ENCODE measurements around the gene ADGRF1. TPM values are rescaled to one million over a fixed set of nuclear protein-coding genes. Genes with fewer than 3 reads are reported as not detected.

ADGRF1 gene
- total and polyA plus RNA-seq, 5 experiments from 2014 or later, result not detected

DNA sequence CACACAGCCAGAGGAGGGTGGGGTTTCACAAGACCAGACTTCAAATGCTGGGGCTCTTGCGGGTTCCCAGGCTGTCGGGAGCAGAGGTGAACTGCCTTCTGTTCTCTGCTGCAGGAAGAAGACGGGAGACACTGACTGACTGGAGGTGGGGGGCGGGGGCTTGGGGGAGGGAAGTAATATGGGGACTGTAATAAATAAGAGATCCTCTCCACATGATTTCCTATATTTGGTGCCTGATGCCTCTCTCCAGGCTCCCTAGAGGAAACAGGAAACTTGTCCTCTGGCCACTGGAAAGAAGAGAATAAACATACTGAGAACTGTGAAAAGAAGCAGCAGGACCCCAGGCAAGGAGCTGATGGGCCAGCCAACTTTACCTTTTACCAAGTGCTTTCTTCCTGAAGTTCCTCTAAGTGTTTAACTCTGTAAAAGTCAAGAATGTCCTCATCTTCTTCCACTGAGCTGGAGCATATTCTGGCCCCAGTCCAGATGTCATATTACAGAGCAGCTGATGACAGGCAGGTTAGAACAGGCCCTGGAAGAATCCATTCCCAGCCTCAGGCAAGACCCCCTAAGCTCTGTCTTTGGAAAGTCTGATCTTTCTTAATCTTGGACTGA is 87.2 kb downstream of the ADGRF1 start:
- H3K9me3 Mint-ChIP-seq, result no peaks in the 10 kb centered on the region
- H3K27me3 Mint-ChIP-seq, result peaks cover 3 to 31% (median 21%) of the 10 kb centered on the region in 5 donors
- H3K27ac Mint-ChIP-seq, result no peak overlapping the region
- H3K4me1 Mint-ChIP-seq, result no peaks in the 10 kb centered on the region
- DNase-seq (no peak), ATAC-seq (no peak)
- POLR2A ChIA-PET, result no interaction called here
- H3K4me3 Mint-ChIP-seq, result no peak overlapping the region
- H3K36me3 Mint-ChIP-seq, result no peaks in the 10 kb centered on the region

DNA sequence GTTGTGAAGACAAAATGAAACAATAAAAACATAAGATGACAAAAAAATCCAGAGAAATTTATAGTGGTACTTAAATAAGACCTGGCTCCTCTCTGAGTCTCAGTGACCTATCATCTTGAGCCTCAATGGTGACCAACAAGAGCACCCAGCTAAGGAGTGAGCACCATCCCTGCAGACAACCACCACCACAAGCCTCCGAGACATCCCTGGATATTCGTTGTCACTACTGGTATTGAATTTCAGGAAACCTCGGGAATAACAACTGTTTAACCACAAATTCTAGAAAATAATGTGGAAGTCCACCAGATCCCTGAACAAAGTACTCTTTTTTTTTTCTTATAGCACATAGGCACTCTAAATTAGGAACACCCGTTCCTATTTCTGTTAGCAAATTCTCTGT is 88.2 kb downstream of the ADGRF1 start:
- Mint-ChIP-seq H3K36me3 (no peaks in the 10 kb centered on the region), H3K4me3 (no peak overlapping the region), H3K9me3 (no peaks in the 10 kb centered on the region), H3K27ac (no peak overlapping the region), H3K4me1 (no peaks in the 10 kb centered on the region), H3K27me3 (peaks cover 3 to 31% (median 17%) of the 10 kb centered on the region in 5 donors)
- no peak for DNase-seq
- no peak for ATAC-seq
- POLR2A ChIA-PET, result no interaction called here

DNA sequence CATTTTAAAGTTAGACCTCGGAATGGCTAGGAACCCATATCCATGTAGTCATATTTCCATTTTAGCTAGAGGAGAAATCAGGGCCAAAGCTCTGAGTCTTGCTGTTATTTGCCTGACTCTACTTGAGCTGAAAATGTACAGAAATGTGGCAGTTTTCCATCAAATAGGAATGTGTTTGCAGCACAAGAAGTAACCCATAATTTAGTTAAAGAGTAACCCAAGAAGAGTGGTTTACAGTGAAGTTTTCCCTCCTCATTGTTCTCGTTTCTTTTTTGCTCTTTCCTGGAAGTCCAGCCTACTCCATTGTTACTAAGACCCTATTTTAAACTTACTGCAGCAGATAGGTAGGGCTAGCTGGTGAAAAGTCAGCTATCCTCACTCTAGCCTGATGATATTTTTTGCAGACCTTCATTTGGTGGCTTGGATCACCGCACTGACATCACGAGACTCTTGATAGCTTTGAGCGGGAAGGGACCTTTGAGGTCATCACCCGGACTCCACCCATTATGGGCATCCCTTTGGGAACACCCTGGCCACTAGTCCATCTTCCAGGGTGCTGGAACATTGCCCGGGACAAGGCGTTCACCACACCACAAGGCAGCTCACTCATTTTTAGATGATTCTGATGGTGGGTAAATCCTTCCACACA is 92.4 kb downstream of the ADGRF1 start:
- ATAC-seq, result no peak
- H3K4me3 Mint-ChIP-seq, result no peak overlapping the region
- POLR2A ChIA-PET, result no interaction called here
- H3K27ac Mint-ChIP-seq, result no peak overlapping the region
- H3K4me1 Mint-ChIP-seq, result no peaks in the 10 kb centered on the region
- H3K9me3 Mint-ChIP-seq, result no peaks in the 10 kb centered on the region
- DNase-seq, result no peak
- no peaks in the 10 kb centered on the region for H3K36me3 Mint-ChIP-seq
- H3K27me3 Mint-ChIP-seq, result peaks cover 3 to 32% (median 23%) of the 10 kb centered on the region in 5 donors

DNA sequence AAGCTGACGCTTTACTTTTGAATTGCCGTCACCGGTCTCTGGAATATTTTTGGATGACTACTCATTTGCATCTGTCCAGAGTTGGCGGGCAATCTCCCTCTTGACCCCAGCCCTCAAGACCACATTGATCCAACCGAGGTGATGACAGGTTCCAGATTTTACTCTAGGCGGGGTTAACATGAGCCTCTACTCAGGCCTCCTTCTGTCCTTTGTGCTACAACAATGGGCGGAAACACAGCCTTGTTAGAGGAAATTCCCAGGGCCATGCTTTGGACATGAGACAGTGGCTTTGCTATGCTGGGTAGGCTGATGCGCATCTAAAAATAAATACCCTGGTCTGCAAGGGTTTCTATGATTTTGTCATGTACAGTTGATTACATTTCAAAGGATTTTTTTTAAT is 93.4 kb downstream of the ADGRF1 start:
- peaks cover 3 to 32% (median 23%) of the 10 kb centered on the region in 5 donors for H3K27me3 Mint-ChIP-seq

More for the DNA sequence above, 93.4 kb downstream of the ADGRF1 start:
- Mint-ChIP-seq H3K4me3 (no peak overlapping the region), H3K27ac (no peak overlapping the region), H3K4me1 (no peaks in the 10 kb centered on the region), H3K36me3 (no peaks in the 10 kb centered on the region), H3K9me3 (no peaks in the 10 kb centered on the region)
- no peak for DNase-seq
- ATAC-seq, result no peak
- POLR2A ChIA-PET, result no interaction called here

Other genes starting within 250 kb of the ADGRF1 start
- gene MEP1A, start 248.9 kb downstream of the ADGRF1 start, total RNA-seq, result not detected
- gene MEP1A, start 248.9 kb downstream of the ADGRF1 start, polyA plus RNA-seq, result not detected
- not detected for gene ADGRF5, start 120.4 kb downstream of the ADGRF1 start, total RNA-seq
- gene ADGRF5, start 120.4 kb downstream of the ADGRF1 start, polyA plus RNA-seq, result not detected

Measured in naive thymus-derived CD8-positive, alpha-beta T cell (primary cell).